NAMALWA (cell line): ENCODE results near the gene SLC30A3.

Source experiments
- DNase-seq: peaks from one replicate; pipeline ENCODE4 v3.0.0-alpha.2; 2015; ENCODE audit warnings: low spot score

SLC30A3 gene

DNA sequence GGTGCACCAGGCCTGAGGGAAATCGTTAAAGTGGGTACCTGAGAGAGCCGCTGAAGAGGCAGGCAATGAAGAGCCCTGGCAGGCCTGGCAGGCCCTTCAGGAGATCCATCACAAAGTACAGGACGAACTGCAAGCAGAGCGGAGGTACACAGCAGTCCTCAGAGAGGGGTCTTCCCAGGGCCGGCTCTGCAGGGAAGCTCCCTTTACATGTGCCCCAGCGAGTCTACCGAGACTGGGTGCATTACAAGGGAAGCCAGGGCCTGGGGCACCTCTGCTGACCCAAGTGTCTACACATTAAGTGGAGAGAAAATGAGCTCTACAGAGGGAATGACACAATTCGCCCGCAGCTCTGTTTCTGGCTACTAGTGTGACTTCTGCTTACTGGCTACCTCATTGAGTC, 59.1 kb downstream of the SLC30A3 start:
- DNase-seq = no peak
